OCI-LY3 (cell line): ENCODE measurements around the gene GRID1.

Experiments
- H2AFZ ChIP-seq: fragments of 200-600, 300-600 bp; shearing (Covaris generic); 2 replicates; pipeline ENCODE4 v1.6.0; 2014; ENCODE audit warnings: antibody characterized with exemption, low read depth, low read length
- H3K27ac ChIP-seq: fragments of 200-600, 300-600 bp; sonication (generic); 2 replicates; pipeline ENCODE4 v1.5.1; 2014; ENCODE audit warnings: mild to moderate bottlenecking, low read length, moderate library complexity, mixed read lengths
- H3K27me3 ChIP-seq: fragments of 200-600, 300-600 bp; sonication (generic); 2 replicates; pipeline ENCODE4 v1.6.1; 2014; ENCODE audit warnings: low read depth, low read length, mixed read lengths
- H3K36me3 ChIP-seq: fragments of 200-600, 300-600 bp; sonication (generic); replicated peaks from 2 replicates; pipeline ENCODE3; 2014; ENCODE audit warnings: low read depth, low read length, mixed read lengths
- H3K4me1 ChIP-seq: fragments of 300-600, 200-600 bp; sonication (generic); 2 replicates; pipeline ENCODE4 v1.6.1; 2014; ENCODE audit warnings: low read length, mixed read lengths
- H3K4me2 ChIP-seq: fragments of 200-600, 300-600 bp; sonication (generic); 2 replicates; pipeline ENCODE4 v1.6.1; 2014; ENCODE audit warnings: low read length, mixed read lengths
- H3K4me3 ChIP-seq: fragments of 300-600, 200-600 bp; sonication (generic); 2 replicates; pipeline ENCODE4 v1.5.1; 2014; ENCODE audit warnings: antibody characterized with exemption, mild to moderate bottlenecking, low read length, moderate library complexity
- H3K79me2 ChIP-seq: fragments of 300-600, 200-600 bp; shearing (Covaris generic); 2 replicates; pipeline ENCODE4 v1.6.1; 2014; ENCODE audit warnings: mild to moderate bottlenecking, low read length, mixed read lengths
- H3K9ac ChIP-seq: fragments of 300-600, 200-600 bp; shearing (Covaris generic); 2 replicates; pipeline ENCODE4 v1.6.0; 2014; ENCODE audit warnings: mild to moderate bottlenecking, low read length, moderate library complexity
- H3K9me3 ChIP-seq: fragments of 200-600, 300-600 bp; shearing (Covaris generic); 2 replicates; pipeline ENCODE4 v1.6.1; 2014; ENCODE audit warnings: low read length, mixed read lengths; ENCODE audit not compliant: insufficient read depth
- H4K20me1 ChIP-seq: fragments of 200-600, 300-600 bp; sonication (generic); 2 replicates; pipeline ENCODE4 v1.6.1; 2016; ENCODE audit warnings: low read length, mixed read lengths; ENCODE audit not compliant: insufficient read depth
- CTCF ChIP-seq: fragments of 200-600, 300-600 bp; sonication (generic); IDR thresholded peaks from 2 replicates; pipeline ENCODE4 v1.5.1; 2014; ENCODE audit warnings: antibody characterized with exemption, low read length, low read depth
- EZH2phosphoT487 ChIP-seq: fragments of 200-600 bp; shearing (Covaris generic); IDR thresholded peaks from 2 replicates; pipeline ENCODE4 v1.6.1; 2018; ENCODE audit warnings: antibody characterized with exemption, mixed run types, low read depth

GRID1 gene

DNA sequence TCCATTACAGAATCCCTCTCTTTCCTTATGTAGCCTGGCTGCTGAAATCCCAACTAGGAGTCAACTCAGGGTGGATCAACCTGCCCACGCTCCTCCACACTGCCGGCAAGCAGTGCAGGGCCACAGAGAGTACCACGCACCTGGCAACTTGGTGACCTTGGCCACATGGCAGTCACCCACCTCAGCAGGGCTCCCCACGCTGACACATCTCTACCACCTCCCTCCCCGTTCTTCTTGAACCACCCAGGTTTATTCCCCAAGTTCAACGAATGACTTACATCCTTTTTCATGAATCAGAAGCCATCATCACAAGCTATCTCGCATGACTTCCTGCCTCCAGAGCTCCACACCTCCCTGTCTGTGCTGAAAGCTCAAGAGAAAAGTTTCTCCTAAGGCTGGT lies 153.4 kb downstream of the GRID1 start:
- Histone ChIP-seq H3K4me1 (no peaks in the 10 kb centered on the region), H3K79me2 (no peaks in the 10 kb centered on the region), H3K4me2 (no peak overlapping the region), H3K9me3 (no peaks in the 10 kb centered on the region), H2AFZ (no peak overlapping the region), H4K20me1 (no peaks in the 10 kb centered on the region), H3K4me3 (no peak overlapping the region), H3K36me3 (no peaks in the 10 kb centered on the region), H3K27ac (no peak overlapping the region), H3K9ac (no peak overlapping the region), H3K27me3 (no peaks in the 10 kb centered on the region)
- TF ChIP-seq EZH2phosphoT487 (no peak), CTCF (no peak)

DNA sequence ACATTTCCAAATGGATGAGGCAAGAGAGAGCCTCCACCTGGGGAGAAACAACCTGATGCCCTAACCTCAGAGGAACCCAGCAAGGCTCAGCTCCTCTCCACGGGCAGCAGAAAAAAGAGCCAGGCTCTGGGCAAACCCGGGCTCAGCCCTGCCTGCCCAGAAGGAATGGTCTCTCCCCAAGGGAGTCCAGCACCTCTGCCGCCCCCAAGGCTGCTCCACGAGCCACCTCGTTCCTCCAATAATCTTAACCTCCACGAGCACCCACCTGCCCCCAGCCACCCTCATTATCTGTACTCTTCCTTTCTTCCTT lies 154.2 kb downstream of the GRID1 start:
- no peak overlapping the region for H3K4me3 ChIP-seq
- no peak overlapping the region for H2AFZ ChIP-seq
- TF ChIP-seq EZH2phosphoT487: no peak
- TF ChIP-seq CTCF: no peak
- no peaks in the 10 kb centered on the region for H4K20me1 ChIP-seq
- no peaks in the 10 kb centered on the region for H3K36me3 ChIP-seq
- H3K27me3 ChIP-seq: no peaks in the 10 kb centered on the region
- H3K4me2 ChIP-seq: no peak overlapping the region
- no peaks in the 10 kb centered on the region for H3K9me3 ChIP-seq
- no peaks in the 10 kb centered on the region for H3K79me2 ChIP-seq
- H3K9ac ChIP-seq: no peak overlapping the region
- no peaks in the 10 kb centered on the region for H3K4me1 ChIP-seq
- H3K27ac ChIP-seq: no peak overlapping the region

DNA sequence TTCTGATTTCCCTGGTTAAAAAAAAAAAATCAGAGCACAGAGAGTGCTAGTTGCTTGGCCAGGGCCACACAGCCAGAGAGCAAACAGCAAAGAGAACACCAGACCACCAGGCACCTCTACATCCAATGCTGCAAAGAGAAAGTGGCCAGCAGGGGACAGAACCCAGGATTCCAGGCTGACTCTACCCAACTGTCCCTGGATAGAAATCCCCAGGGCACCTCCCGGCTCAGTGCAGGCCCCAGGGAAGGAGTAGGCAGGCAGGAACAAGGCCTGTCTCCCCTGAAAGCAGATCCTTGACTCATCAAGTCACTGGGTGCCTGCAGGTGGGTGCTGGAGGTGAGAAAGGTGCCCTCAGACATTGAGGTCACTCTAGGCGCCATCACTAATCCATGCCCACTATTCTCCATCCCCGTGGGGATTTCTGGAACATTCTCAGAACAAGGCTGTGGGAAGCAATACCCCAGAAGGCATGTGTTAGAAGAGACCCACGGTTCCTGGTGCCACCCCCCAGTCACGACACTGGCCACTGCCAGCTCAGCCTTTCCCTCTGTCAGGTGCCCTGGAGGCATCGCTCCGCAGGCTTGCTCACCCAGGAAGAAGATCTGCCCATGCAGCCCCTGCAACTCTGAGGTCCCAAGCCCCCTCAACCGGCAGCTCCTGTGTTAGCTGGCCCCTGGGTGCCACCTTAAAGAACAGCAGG lies 154.8 kb downstream of the GRID1 start:
- H4K20me1 ChIP-seq: no peaks in the 10 kb centered on the region
- no peaks in the 10 kb centered on the region for H3K79me2 ChIP-seq
- H3K4me1 ChIP-seq: no peaks in the 10 kb centered on the region
- no peak overlapping the region for H3K27ac ChIP-seq
- H3K4me2 ChIP-seq: no peak overlapping the region
- no peak overlapping the region for H3K9ac ChIP-seq
- H2AFZ ChIP-seq: no peak overlapping the region
- H3K27me3 ChIP-seq: no peaks in the 10 kb centered on the region
- TF ChIP-seq CTCF: no peak
- no peak for TF ChIP-seq EZH2phosphoT487
- no peaks in the 10 kb centered on the region for H3K36me3 ChIP-seq
- no peaks in the 10 kb centered on the region for H3K9me3 ChIP-seq
- no peak overlapping the region for H3K4me3 ChIP-seq

DNA sequence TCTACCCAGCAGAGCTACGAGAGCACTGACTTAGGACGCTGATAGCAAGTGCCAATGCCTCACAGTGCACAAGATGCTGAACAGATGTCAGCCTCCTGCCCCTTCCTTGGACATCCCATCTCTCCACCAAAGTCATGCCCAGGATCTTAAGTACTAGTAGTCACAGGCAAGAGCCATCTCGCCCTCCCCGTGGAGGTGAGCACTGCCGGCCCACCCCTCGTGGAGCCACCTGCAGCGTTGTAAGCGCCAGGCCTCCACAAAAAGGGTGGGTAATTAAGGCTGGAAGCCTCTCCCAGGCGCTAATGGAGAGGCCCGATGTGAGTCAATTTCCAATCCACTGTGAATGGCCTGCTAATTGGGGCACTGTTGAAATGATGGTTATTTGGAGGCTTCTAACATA lies 156.2 kb downstream of the GRID1 start:
- Histone ChIP-seq H3K4me2 (no peak overlapping the region), H3K27me3 (no peaks in the 10 kb centered on the region), H3K79me2 (no peaks in the 10 kb centered on the region), H3K27ac (no peak overlapping the region), H4K20me1 (no peaks in the 10 kb centered on the region), H3K9me3 (no peaks in the 10 kb centered on the region), H3K4me1 (no peaks in the 10 kb centered on the region), H3K4me3 (no peak overlapping the region), H2AFZ (no peak overlapping the region), H3K9ac (no peak overlapping the region), H3K36me3 (no peaks in the 10 kb centered on the region)
- TF ChIP-seq CTCF (no peak), EZH2phosphoT487 (no peak)
